ENCODE measurements around the gene COA1. TPM values are rescaled to one million over a fixed set of nuclear protein-coding genes. Genes with fewer than 3 reads are reported as not detected.
A peak's percentile ranks its signal among the peaks of the same experiment; 100 is the strongest.
"Not testable (repeated sequence)": the region's sequence is repeated elsewhere in the genome, so short reads cannot be mapped to it uniquely, and the experiment has no call there.

The COA1 gene
- total RNA-seq, 6 experiments from 2014 or later: 52.5 to 61.5 (median 57.3) TPM

DNA sequence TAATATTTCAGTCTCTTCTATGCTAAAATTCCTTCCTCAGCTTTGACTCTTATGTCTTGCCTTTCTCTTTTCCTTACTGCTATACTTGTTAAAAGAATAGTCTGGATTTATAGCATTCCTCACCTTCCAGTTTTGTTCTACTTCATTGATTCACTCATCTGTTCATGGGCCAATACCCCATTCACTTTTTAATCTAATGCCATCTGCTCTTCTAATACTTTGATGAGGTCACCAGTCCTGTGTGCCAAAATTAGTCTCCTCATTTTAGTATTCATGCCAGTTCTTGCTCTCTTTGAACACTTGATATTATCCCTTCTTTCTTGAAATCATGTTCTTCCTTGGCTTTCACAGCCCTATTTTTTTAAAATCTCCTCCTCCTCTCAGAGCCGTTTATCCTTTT is 127.1 kb downstream of the COA1 start:
- Mint-ChIP-seq H3K27ac (no peak overlapping the region), H3K9me3 (peaks cover 8% of the 10 kb centered on the region), H3K36me3 (ENCODE audit: low read depth) (peaks cover 35% of the 10 kb centered on the region), H3K4me1 (ENCODE audit: low read depth) (peaks cover 22% of the 10 kb centered on the region), H3K4me3 (no peak overlapping the region), H3K27me3 (ENCODE audit: insufficient read depth) (no peaks in the 10 kb centered on the region)
- TF ChIP-seq, protein P1, sequence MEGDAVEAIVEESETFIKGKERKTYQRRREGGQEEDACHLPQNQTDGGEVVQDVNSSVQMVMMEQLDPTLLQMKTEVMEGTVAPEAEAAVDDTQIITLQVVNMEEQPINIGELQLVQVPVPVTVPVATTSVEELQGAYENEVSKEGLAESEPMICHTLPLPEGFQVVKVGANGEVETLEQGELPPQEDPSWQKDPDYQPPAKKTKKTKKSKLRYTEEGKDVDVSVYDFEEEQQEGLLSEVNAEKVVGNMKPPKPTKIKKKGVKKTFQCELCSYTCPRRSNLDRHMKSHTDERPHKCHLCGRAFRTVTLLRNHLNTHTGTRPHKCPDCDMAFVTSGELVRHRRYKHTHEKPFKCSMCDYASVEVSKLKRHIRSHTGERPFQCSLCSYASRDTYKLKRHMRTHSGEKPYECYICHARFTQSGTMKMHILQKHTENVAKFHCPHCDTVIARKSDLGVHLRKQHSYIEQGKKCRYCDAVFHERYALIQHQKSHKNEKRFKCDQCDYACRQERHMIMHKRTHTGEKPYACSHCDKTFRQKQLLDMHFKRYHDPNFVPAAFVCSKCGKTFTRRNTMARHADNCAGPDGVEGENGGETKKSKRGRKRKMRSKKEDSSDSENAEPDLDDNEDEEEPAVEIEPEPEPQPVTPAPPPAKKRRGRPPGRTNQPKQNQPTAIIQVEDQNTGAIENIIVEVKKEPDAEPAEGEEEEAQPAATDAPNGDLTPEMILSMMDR (IDR thresholded peaks at IDR 0.05): no peak
- DNase-seq: no peak

DNA sequence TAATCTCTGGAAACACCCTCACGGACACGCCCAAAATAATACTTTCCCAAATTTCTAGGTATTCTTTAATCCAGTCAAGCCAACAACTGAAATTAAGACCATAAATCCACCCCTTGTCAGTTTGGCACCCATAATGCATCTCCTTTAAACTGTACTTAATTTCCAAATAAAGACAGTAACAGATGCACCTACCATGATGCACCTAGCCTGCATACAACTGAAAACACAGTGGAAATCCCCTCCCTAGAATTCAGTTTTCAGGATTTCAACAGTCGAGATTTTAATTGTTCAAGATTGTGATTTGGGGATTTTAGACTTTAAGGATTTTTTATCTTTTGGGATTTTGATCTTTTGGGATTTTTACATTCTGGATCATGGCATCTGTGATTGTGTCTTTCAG is 129.3 kb downstream of the COA1 start:
- H3K36me3 Mint-ChIP-seq (ENCODE audit: low read depth): peaks cover 39% of the 10 kb centered on the region
- TF ChIP-seq, protein P1 (IDR thresholded peaks at IDR 0.05): no peak
- H3K9me3 Mint-ChIP-seq: peaks cover 8% of the 10 kb centered on the region
- H3K27ac Mint-ChIP-seq: no peak overlapping the region
- 0 out of 2 replicates have a peak, but pooled peaks cover 2% of the 10 kb centered on the region for H3K27me3 Mint-ChIP-seq (ENCODE audit: insufficient read depth)
- peaks cover 28% of the 10 kb centered on the region for H3K4me1 Mint-ChIP-seq (ENCODE audit: low read depth)
- no peak overlapping the region for H3K4me3 Mint-ChIP-seq
- DNase-seq: no peak

DNA sequence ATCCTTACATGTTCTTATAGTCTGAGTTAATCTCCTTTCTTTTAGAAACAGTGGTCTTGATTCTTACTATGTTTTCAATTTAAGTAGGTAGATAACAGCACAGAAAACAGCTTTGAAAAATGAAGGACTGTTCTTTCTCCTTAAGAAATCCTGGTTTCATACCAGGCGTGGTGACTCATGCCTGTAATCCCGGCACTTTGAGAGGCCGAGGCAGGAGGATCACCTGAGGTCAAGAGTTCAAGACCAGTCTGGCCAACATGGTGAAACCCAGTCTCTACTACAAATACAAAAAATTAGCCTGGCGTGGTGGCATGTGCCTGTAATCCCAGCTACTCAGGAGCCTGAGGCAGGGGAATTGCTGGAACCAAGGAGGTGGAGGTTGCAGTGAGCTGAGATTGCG is 132.9 kb downstream of the COA1 start:
- H3K36me3 Mint-ChIP-seq (ENCODE audit: low read depth): peaks cover 41% of the 10 kb centered on the region
- not testable (repeated sequence) for H3K27ac Mint-ChIP-seq; H3K27me3 Mint-ChIP-seq (ENCODE audit: insufficient read depth); H3K9me3 Mint-ChIP-seq; DNase-seq; H3K4me3 Mint-ChIP-seq
- H3K4me1 Mint-ChIP-seq (ENCODE audit: low read depth): peaks cover 54% of the 10 kb centered on the region

DNA sequence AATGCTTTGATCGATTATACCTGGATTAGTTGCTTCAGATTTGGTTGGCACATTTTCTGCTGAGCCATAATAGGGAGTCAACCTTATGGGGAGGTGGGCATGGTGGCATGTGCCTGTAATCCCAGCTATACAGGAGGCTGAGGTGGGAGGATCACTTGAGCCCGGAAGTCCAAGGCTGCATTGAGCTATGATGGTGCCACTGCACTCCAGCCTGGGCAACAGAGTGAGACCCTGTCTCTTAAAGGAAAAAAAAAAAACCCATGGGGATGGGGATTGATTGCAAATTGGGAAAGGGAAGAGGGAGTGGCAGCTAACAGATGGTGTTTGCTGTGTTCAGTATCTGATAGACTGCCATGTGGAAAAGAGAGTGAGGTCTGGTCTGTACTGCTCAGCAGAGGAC is 135.3 kb downstream of the COA1 start:
- Mint-ChIP-seq H3K9me3 (no peaks in the 10 kb centered on the region), H3K27ac (peak overlapping the region; percentile 70), H3K4me3 (no peak overlapping the region), H3K36me3 (ENCODE audit: low read depth) (peaks cover 33% of the 10 kb centered on the region), H3K27me3 (ENCODE audit: insufficient read depth) (peaks cover 3% of the 10 kb centered on the region), H3K4me1 (ENCODE audit: low read depth) (peaks cover 77% of the 10 kb centered on the region)
- DNase-seq: no peak
- TF ChIP-seq, protein P1 (IDR thresholded peaks at IDR 0.05): no peak

DNA sequence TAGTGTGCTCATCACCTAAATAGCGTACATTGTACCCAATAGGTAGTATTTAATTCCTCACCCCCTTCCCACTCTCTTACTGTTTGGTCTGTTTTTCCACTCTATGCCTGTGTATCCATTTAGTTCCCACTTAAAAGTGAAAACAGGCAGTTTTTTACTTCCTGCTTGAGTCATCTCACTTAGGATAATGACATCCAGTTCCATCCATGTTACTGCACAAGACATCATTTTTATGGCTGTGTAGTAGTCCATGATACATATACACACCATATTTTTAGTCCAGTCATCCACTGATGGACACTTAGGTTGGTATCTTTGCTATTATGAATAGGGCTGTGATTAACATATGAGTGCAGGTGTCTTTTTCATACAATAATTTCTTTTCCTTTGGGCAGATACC is 136.3 kb downstream of the COA1 start:
- Mint-ChIP-seq H3K9me3 (no peaks in the 10 kb centered on the region), H3K27me3 (ENCODE audit: insufficient read depth) (peaks cover 3% of the 10 kb centered on the region), H3K4me1 (ENCODE audit: low read depth) (peaks cover 87% of the 10 kb centered on the region), H3K4me3 (peak overlapping the region; percentile 5; the same call in 1 of the 2 replicates), H3K36me3 (ENCODE audit: low read depth) (peaks cover 28% of the 10 kb centered on the region), H3K27ac (peak overlapping the region; percentile 64)
- TF ChIP-seq, protein P1 (IDR thresholded peaks at IDR 0.05): no peak
- no peak for DNase-seq

DNA sequence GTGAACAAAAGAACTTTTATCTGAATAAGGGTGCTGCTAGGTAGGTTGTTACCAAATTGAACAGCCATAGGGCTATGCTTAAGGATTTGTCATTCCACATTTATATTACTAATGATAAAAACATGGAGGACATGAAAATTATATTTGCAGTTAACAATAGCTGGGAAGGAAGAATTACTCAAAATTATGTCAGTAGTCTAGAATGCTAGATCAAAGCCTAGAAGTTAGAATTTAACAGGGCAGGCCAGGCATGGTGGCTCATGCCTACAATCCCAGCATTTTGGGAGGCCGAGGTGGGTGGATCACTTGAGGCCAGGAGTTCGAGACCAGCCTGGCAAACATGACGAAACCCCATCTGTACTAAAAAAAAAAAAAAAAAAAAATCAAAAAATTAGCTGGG is 137.0 kb downstream of the COA1 start:
- Mint-ChIP-seq H3K4me1 (ENCODE audit: low read depth) (peaks cover 91% of the 10 kb centered on the region), H3K27me3 (ENCODE audit: insufficient read depth) (peaks cover 3% of the 10 kb centered on the region), H3K36me3 (ENCODE audit: low read depth) (peaks cover 28% of the 10 kb centered on the region), H3K9me3 (no peaks in the 10 kb centered on the region), H3K4me3 (peak overlapping the region; percentile 52; the same call in 1 of the 2 replicates), H3K27ac (peak overlapping the region; percentile 64)
- no peak for DNase-seq
- TF ChIP-seq, protein P1 (IDR thresholded peaks at IDR 0.05): no peak
